ENCODE measurements around the gene HOXB5.

HOXB5 gene

GRCh38 chr17:48570325-48571023 lies 23.1 kb downstream of the HOXB5 start:
- Histone ChIP-seq H3K4me1 (ENCODE audit: control insufficient read depth, insufficient read depth, low read length, poor library complexity, severe bottlenecking) (no peaks in the 10 kb centered on the region), H3K27me3 (replicated peaks; ENCODE audit: control insufficient read depth, insufficient read depth, low read length, poor library complexity, severe bottlenecking) (no peaks in the 10 kb centered on the region), H3K4me3 (ENCODE audit: insufficient read depth, low read depth, low read length, poor library complexity, severe bottlenecking) (no peak overlapping the region)

GRCh38 chr17:48569674-48570324 lies 23.8 kb downstream of the HOXB5 start:
- no peaks in the 10 kb centered on the region for H3K27me3 ChIP-seq (replicated peaks; ENCODE audit: control insufficient read depth, insufficient read depth, low read length, poor library complexity, severe bottlenecking)
- H3K9me3 ChIP-seq (ENCODE audit: control insufficient read depth, low read length) = no peaks in the 10 kb centered on the region
- H3K27ac ChIP-seq (ENCODE audit: insufficient read depth, low read length, poor library complexity, severe bottlenecking) = no peak overlapping the region
- no peaks in the 10 kb centered on the region for H3K4me1 ChIP-seq (ENCODE audit: control insufficient read depth, insufficient read depth, low read length, poor library complexity, severe bottlenecking)
- no peak for DNase-seq
- H3K36me3 ChIP-seq (ENCODE audit: control insufficient read depth, insufficient read depth, low read length) = no peaks in the 10 kb centered on the region
- no peak overlapping the region for H3K4me3 ChIP-seq (ENCODE audit: insufficient read depth, low read depth, low read length, poor library complexity, severe bottlenecking)

More at GRCh38 chr17:48570325-48571023, 23.1 kb downstream of the HOXB5 start:
- no peak for DNase-seq
- Histone ChIP-seq H3K36me3 (ENCODE audit: control insufficient read depth, insufficient read depth, low read length) (no peaks in the 10 kb centered on the region), H3K27ac (ENCODE audit: insufficient read depth, low read length, poor library complexity, severe bottlenecking) (no peak overlapping the region), H3K9me3 (ENCODE audit: control insufficient read depth, low read length) (no peaks in the 10 kb centered on the region)

- DNase-seq = no peak
- Histone ChIP-seq H3K27ac (ENCODE audit: insufficient read depth, low read length, poor library complexity, severe bottlenecking) (no peak overlapping the region), H3K36me3 (ENCODE audit: control insufficient read depth, insufficient read depth, low read length) (no peaks in the 10 kb centered on the region), H3K27me3 (replicated peaks; ENCODE audit: control insufficient read depth, insufficient read depth, low read length, poor library complexity, severe bottlenecking) (no peaks in the 10 kb centered on the region), H3K4me1 (ENCODE audit: control insufficient read depth, insufficient read depth, low read length, poor library complexity, severe bottlenecking) (no peaks in the 10 kb centered on the region), H3K4me3 (ENCODE audit: insufficient read depth, low read depth, low read length, poor library complexity, severe bottlenecking) (no peak overlapping the region), H3K9me3 (ENCODE audit: control insufficient read depth, low read length) (no peaks in the 10 kb centered on the region)
These were observed 24.4 kb downstream of the HOXB5 start for GRCh38 chr17:48569240-48569582.

GRCh38 chr17:48568499-48569239 lies 24.9 kb downstream of the HOXB5 start:
- Histone ChIP-seq H3K4me1 (ENCODE audit: control insufficient read depth, insufficient read depth, low read length, poor library complexity, severe bottlenecking) (no peaks in the 10 kb centered on the region), H3K9me3 (ENCODE audit: control insufficient read depth, low read length) (no peaks in the 10 kb centered on the region), H3K27me3 (replicated peaks; ENCODE audit: control insufficient read depth, insufficient read depth, low read length, poor library complexity, severe bottlenecking) (no peaks in the 10 kb centered on the region), H3K4me3 (ENCODE audit: insufficient read depth, low read depth, low read length, poor library complexity, severe bottlenecking) (no peak overlapping the region), H3K27ac (ENCODE audit: insufficient read depth, low read length, poor library complexity, severe bottlenecking) (no peak overlapping the region), H3K36me3 (ENCODE audit: control insufficient read depth, insufficient read depth, low read length) (no peaks in the 10 kb centered on the region)
- no peak for DNase-seq

- Histone ChIP-seq H3K36me3 (ENCODE audit: control insufficient read depth, insufficient read depth, low read length) (no peaks in the 10 kb centered on the region), H3K27me3 (replicated peaks; ENCODE audit: control insufficient read depth, insufficient read depth, low read length, poor library complexity, severe bottlenecking) (no peaks in the 10 kb centered on the region), H3K4me3 (ENCODE audit: insufficient read depth, low read depth, low read length, poor library complexity, severe bottlenecking) (no peak overlapping the region), H3K27ac (ENCODE audit: insufficient read depth, low read length, poor library complexity, severe bottlenecking) (no peak overlapping the region), H3K9me3 (ENCODE audit: control insufficient read depth, low read length) (no peaks in the 10 kb centered on the region), H3K4me1 (ENCODE audit: control insufficient read depth, insufficient read depth, low read length, poor library complexity, severe bottlenecking) (no peaks in the 10 kb centered on the region)
- no peak for DNase-seq
These were observed 25.8 kb downstream of the HOXB5 start for GRCh38 chr17:48567646-48568354.

- H3K4me1 ChIP-seq (ENCODE audit: control insufficient read depth, insufficient read depth, low read length, poor library complexity, severe bottlenecking) = no peaks in the 10 kb centered on the region
- no peaks in the 10 kb centered on the region for H3K9me3 ChIP-seq (ENCODE audit: control insufficient read depth, low read length)
- H3K4me3 ChIP-seq (ENCODE audit: insufficient read depth, low read depth, low read length, poor library complexity, severe bottlenecking) = no peak overlapping the region
- H3K36me3 ChIP-seq (ENCODE audit: control insufficient read depth, insufficient read depth, low read length) = no peaks in the 10 kb centered on the region
- no peak for DNase-seq
- H3K27me3 ChIP-seq (replicated peaks; ENCODE audit: control insufficient read depth, insufficient read depth, low read length, poor library complexity, severe bottlenecking) = no peaks in the 10 kb centered on the region
- H3K27ac ChIP-seq (ENCODE audit: insufficient read depth, low read length, poor library complexity, severe bottlenecking) = no peak overlapping the region
These were observed 26.4 kb downstream of the HOXB5 start for GRCh38 chr17:48567209-48567608.

GRCh38 chr17:48566717-48567116 lies 26.9 kb downstream of the HOXB5 start:
- H3K36me3 ChIP-seq (ENCODE audit: control insufficient read depth, insufficient read depth, low read length) = no peaks in the 10 kb centered on the region
- no peaks in the 10 kb centered on the region for H3K27me3 ChIP-seq (replicated peaks; ENCODE audit: control insufficient read depth, insufficient read depth, low read length, poor library complexity, severe bottlenecking)
- no peak overlapping the region for H3K27ac ChIP-seq (ENCODE audit: insufficient read depth, low read length, poor library complexity, severe bottlenecking)
- H3K4me3 ChIP-seq (ENCODE audit: insufficient read depth, low read depth, low read length, poor library complexity, severe bottlenecking) = no peak overlapping the region
- no peaks in the 10 kb centered on the region for H3K9me3 ChIP-seq (ENCODE audit: control insufficient read depth, low read length)
- no peak for DNase-seq
- H3K4me1 ChIP-seq (ENCODE audit: control insufficient read depth, insufficient read depth, low read length, poor library complexity, severe bottlenecking) = no peaks in the 10 kb centered on the region

- H3K27me3 ChIP-seq (replicated peaks; ENCODE audit: control insufficient read depth, insufficient read depth, low read length, poor library complexity, severe bottlenecking) = no peaks in the 10 kb centered on the region
- H3K36me3 ChIP-seq (ENCODE audit: control insufficient read depth, insufficient read depth, low read length) = no peaks in the 10 kb centered on the region
- no peaks in the 10 kb centered on the region for H3K9me3 ChIP-seq (ENCODE audit: control insufficient read depth, low read length)
- no peak overlapping the region for H3K4me3 ChIP-seq (ENCODE audit: insufficient read depth, low read depth, low read length, poor library complexity, severe bottlenecking)
- no peak for DNase-seq
- H3K27ac ChIP-seq (ENCODE audit: insufficient read depth, low read length, poor library complexity, severe bottlenecking) = no peak overlapping the region
- H3K4me1 ChIP-seq (ENCODE audit: control insufficient read depth, insufficient read depth, low read length, poor library complexity, severe bottlenecking) = no peaks in the 10 kb centered on the region
These were observed 27.5 kb downstream of the HOXB5 start for GRCh38 chr17:48565925-48566710.

GRCh38 chr17:48565022-48565554 lies 28.5 kb downstream of the HOXB5 start:
- H3K4me3 ChIP-seq (ENCODE audit: insufficient read depth, low read depth, low read length, poor library complexity, severe bottlenecking) = no peak overlapping the region
- no peaks in the 10 kb centered on the region for H3K27me3 ChIP-seq (replicated peaks; ENCODE audit: control insufficient read depth, insufficient read depth, low read length, poor library complexity, severe bottlenecking)
- no peaks in the 10 kb centered on the region for H3K9me3 ChIP-seq (ENCODE audit: control insufficient read depth, low read length)
- H3K4me1 ChIP-seq (ENCODE audit: control insufficient read depth, insufficient read depth, low read length, poor library complexity, severe bottlenecking) = no peaks in the 10 kb centered on the region
- H3K36me3 ChIP-seq (ENCODE audit: control insufficient read depth, insufficient read depth, low read length) = no peaks in the 10 kb centered on the region
- H3K27ac ChIP-seq (ENCODE audit: insufficient read depth, low read length, poor library complexity, severe bottlenecking) = no peak overlapping the region
- no peak for DNase-seq
